Measurements from ENCODE around the gene KRT24.

KRT24 gene

DNA sequence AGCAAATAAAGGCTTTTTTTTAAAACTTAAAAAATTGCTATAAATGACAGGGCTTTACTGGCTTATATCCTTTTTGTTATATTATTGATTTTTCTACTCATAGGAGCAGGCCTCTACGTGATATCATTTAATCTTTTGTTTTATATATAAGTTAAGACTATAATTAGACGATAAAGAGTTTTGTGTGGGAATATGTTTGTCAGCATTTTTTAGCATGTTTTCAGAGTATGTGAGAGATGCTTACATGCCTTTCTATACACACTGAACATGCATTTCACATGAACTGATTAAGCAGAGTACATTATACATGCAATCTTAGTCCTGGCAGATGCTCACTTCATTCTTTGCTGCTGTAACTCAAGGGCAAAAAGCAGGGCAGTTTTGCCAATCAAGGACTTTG is 30.9 kb downstream of the KRT24 start:
- Histone ChIP-seq H3K36me3 (ENCODE audit: control insufficient read depth in 1 of 2, insufficient read depth in 2 of 2, low read length in 2 of 2) (no peaks in the 10 kb centered on the region), H3K4me1 (ENCODE audit: control insufficient read depth in 1 of 2, insufficient read depth in 2 of 2, low read length in 2 of 2) (no peaks in the 10 kb centered on the region), H3K9ac (ENCODE audit: low read depth in 1 of 2, low read length in 2 of 2) (no peak overlapping the region), H3K27ac (ENCODE audit: low read depth, low read length) (no peak overlapping the region), H3K27me3 (ENCODE audit: control insufficient read depth in 1 of 2, insufficient read depth in 2 of 2, low read length in 2 of 2) (peaks cover 0 to 4% of the 10 kb centered on the region in 2 donors), H3K4me3 (ENCODE audit: low read depth in 1 of 2, low read length in 2 of 2) (no peak overlapping the region), H3K9me3 (ENCODE audit: control insufficient read depth in 1 of 2, low read length in 2 of 2) (no peaks in the 10 kb centered on the region)

DNA sequence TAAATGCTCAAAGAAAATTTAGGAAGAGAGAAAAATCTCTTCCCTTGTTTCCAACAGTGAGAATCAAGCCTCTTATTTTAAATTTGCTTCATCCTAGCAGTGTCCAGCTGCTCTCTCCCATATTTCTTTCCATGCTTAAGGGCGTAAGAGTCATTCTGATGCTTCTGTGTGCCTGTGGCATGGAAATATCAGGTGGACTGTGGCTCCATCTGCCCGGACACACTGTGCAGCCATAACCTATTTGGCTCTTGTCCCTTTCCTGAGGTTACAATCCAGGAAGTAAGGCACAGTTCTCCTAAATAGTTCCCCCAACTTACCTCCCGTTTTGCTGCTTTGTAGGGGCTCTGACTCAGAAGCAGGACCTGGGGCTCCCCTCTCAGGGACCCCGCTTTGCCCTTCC is 32.3 kb downstream of the KRT24 start:
- Histone ChIP-seq H3K9me3 (ENCODE audit: control insufficient read depth in 1 of 2, low read length in 2 of 2) (no peaks in the 10 kb centered on the region), H3K27ac (ENCODE audit: low read depth, low read length) (no peak overlapping the region), H3K4me1 (ENCODE audit: control insufficient read depth in 1 of 2, insufficient read depth in 2 of 2, low read length in 2 of 2) (peaks cover under 1 to 5% of the 10 kb centered on the region in 2 donors), H3K4me3 (ENCODE audit: low read depth in 1 of 2, low read length in 2 of 2) (no peak overlapping the region), H3K36me3 (ENCODE audit: control insufficient read depth in 1 of 2, insufficient read depth in 2 of 2, low read length in 2 of 2) (no peaks in the 10 kb centered on the region), H3K27me3 (ENCODE audit: control insufficient read depth in 1 of 2, insufficient read depth in 2 of 2, low read length in 2 of 2) (no peaks in the 10 kb centered on the region), H3K9ac (ENCODE audit: low read depth in 1 of 2, low read length in 2 of 2) (no peak overlapping the region)

DNA sequence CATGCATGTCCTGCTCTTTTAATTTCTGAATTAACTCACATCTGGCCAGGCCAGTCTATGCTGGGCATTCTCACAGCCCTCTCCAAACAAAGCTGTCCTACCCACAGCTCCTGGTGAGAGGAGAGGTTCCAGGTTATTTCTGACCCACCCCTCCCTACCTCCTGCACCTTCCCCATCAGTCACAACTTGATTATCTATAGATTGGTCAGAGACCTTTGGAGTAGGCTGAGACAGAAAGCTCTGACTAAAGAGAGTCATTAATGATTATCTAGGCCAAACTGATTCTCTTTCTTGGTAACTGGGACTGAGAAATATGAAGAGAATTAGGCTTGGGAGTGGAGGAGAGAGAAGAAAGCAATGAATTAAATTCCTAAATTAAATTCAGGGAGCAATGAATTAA is 37.2 kb downstream of the KRT24 start:
- no peaks in the 10 kb centered on the region for H3K36me3 ChIP-seq (ENCODE audit: control insufficient read depth in 1 of 2, insufficient read depth in 2 of 2, low read length in 2 of 2)
- no peak overlapping the region for H3K27ac ChIP-seq (ENCODE audit: low read depth, low read length)
- no peaks in the 10 kb centered on the region for H3K9me3 ChIP-seq (ENCODE audit: control insufficient read depth in 1 of 2, low read length in 2 of 2)
- H3K4me1 ChIP-seq (ENCODE audit: control insufficient read depth in 1 of 2, insufficient read depth in 2 of 2, low read length in 2 of 2): peaks cover 12 to 16% of the 10 kb centered on the region in 2 donors
- H3K4me3 ChIP-seq (ENCODE audit: low read depth in 1 of 2, low read length in 2 of 2): no peak overlapping the region
- peaks cover 0 to 5% of the 10 kb centered on the region in 2 donors for H3K27me3 ChIP-seq (ENCODE audit: control insufficient read depth in 1 of 2, insufficient read depth in 2 of 2, low read length in 2 of 2)
- no peak overlapping the region for H3K9ac ChIP-seq (ENCODE audit: low read depth in 1 of 2, low read length in 2 of 2)

DNA sequence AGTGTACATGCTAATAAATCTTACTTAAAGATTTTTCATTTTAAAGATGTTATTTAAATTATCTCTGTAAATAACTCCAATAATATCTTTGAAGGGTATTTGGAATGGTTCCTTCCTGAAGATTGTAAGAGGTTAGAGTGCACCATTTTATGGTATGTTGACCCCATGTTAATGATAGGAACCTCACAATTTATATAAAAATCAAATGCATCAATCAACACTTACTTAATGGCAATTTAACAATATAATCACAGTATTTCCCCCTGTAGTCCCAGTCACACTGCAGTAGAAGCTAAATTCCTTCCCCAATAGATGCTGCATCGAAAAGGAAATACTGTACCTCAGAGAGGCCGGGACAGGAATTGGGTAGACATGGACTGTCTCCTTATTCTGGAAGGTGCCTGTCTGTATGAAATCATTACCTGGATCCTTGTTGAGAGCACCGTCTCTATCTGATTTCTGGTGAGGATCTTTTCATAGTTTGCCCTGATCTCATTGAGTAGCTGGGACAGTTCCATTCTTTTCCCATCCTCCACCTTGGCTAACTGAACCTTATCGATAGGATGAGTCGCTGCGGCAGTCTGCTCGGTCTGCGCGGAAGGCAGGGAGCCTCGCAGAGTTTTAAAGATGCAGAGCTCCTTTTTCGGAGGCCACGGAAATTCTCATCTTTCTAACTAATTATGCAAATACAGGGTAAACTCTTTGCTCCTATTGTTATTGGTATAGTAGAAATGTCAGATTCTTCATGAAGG is 38.8 kb downstream of the KRT24 start, which contains the start of gene KRT222:
Gene KRT222 (minus strand): TSS at position 596 of the 752 bp plus-strand sequence. CDS start 78 bp downstream, at position 518.
- no peak within 1 kb of the TSS for H3K27ac ChIP-seq (ENCODE audit: low read depth, low read length)
- H3K27me3 ChIP-seq (ENCODE audit: control insufficient read depth in 1 of 2, insufficient read depth in 2 of 2, low read length in 2 of 2): peaks cover 0 to 5% of the 10 kb centered on the region in 2 donors
- H3K9ac ChIP-seq (ENCODE audit: low read depth in 1 of 2, low read length in 2 of 2): peak within 1 kb of the TSS in 1 of 2 donors; percentile 53
- no peaks in the 10 kb centered on the region for H3K36me3 ChIP-seq (ENCODE audit: control insufficient read depth in 1 of 2, insufficient read depth in 2 of 2, low read length in 2 of 2)
- H3K4me3 ChIP-seq (ENCODE audit: low read depth in 1 of 2, low read length in 2 of 2): peak within 1 kb of the TSS; percentile 51 to 56
- H3K4me1 ChIP-seq (ENCODE audit: control insufficient read depth in 1 of 2, insufficient read depth in 2 of 2, low read length in 2 of 2): peaks cover 12 to 16% of the 10 kb centered on the region in 2 donors
- H3K9me3 ChIP-seq (ENCODE audit: control insufficient read depth in 1 of 2, low read length in 2 of 2): no peaks in the 10 kb centered on the region

DNA sequence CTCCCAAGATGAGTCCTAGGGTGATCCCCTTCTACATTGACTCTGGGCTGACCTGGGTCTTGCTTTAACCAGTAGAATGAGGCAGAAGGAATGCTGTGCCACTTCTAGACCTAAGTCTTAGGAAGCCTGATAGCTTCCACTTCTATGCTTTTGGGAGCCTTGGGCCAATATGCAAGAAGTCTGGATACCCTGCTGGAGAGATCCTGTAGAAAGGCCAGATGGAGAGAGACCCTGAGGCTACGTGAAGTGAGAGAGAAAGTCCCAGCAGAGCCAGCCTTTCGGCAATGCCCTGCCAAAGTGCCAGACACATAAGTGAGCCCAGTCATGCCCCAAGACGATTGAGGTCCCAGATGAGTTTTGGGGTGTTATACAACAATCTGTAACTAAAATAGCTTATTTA is 40.3 kb downstream of the KRT24 start:
- no peak overlapping the region for H3K4me3 ChIP-seq (ENCODE audit: low read depth in 1 of 2, low read length in 2 of 2)
- H3K4me1 ChIP-seq (ENCODE audit: control insufficient read depth in 1 of 2, insufficient read depth in 2 of 2, low read length in 2 of 2): peaks cover 12 to 16% of the 10 kb centered on the region in 2 donors
- no peaks in the 10 kb centered on the region for H3K9me3 ChIP-seq (ENCODE audit: control insufficient read depth in 1 of 2, low read length in 2 of 2)
- no peak overlapping the region for H3K9ac ChIP-seq (ENCODE audit: low read depth in 1 of 2, low read length in 2 of 2)
- H3K27ac ChIP-seq (ENCODE audit: low read depth, low read length): no peak overlapping the region
- no peaks in the 10 kb centered on the region for H3K36me3 ChIP-seq (ENCODE audit: control insufficient read depth in 1 of 2, insufficient read depth in 2 of 2, low read length in 2 of 2)
- peaks cover 0 to 5% of the 10 kb centered on the region in 2 donors for H3K27me3 ChIP-seq (ENCODE audit: control insufficient read depth in 1 of 2, insufficient read depth in 2 of 2, low read length in 2 of 2)

DNA sequence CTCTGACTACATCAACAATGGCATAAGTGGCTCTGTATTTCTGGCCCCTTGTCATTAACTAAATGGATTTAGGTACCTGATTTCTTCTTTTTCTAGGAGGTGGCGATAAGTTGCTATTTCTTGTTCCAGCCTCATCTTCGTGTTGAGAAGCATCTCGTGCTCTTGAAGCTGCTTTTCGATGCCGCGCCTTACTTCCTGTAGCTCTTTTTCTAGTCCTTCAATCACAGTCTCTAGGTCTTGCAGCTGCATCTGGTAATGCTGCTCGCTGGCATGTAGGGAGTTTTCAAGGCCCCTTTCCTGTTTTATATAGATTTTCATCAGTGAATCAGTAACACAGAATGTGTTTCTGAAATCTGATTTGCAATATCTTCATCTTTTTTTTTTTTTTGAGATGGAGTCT is 43.6 kb downstream of the KRT24 start:
- peaks cover 4 to 5% of the 10 kb centered on the region in 2 donors for H3K4me1 ChIP-seq (ENCODE audit: control insufficient read depth in 1 of 2, insufficient read depth in 2 of 2, low read length in 2 of 2)
- H3K9ac ChIP-seq (ENCODE audit: low read depth in 1 of 2, low read length in 2 of 2): no peak overlapping the region
- H3K9me3 ChIP-seq (ENCODE audit: control insufficient read depth in 1 of 2, low read length in 2 of 2): no peaks in the 10 kb centered on the region
- H3K27ac ChIP-seq (ENCODE audit: low read depth, low read length): no peak overlapping the region
- peaks cover 0 to 4% of the 10 kb centered on the region in 2 donors for H3K27me3 ChIP-seq (ENCODE audit: control insufficient read depth in 1 of 2, insufficient read depth in 2 of 2, low read length in 2 of 2)
- H3K4me3 ChIP-seq (ENCODE audit: low read depth in 1 of 2, low read length in 2 of 2): no peak overlapping the region
- H3K36me3 ChIP-seq (ENCODE audit: control insufficient read depth in 1 of 2, insufficient read depth in 2 of 2, low read length in 2 of 2): no peaks in the 10 kb centered on the region

DNA sequence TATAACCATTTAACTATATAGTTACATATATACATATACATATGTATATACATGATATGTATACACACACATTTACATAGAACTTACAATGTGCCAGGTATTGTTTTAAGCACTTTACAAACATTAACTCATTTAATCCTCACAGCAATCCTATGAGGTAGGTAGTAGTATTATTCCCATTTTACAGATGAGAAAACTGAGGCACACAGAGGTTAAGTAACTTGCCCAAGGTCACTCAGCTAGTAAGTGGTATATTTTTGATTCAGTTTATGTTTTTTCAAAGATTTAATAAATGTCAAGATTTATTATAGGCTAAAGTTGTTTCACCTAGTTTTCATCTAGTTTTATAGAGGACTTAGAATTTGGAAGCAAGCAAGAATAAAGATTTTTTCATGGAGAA is 45.2 kb downstream of the KRT24 start:
- Histone ChIP-seq H3K27ac (ENCODE audit: low read depth, low read length) (no peak overlapping the region), H3K36me3 (ENCODE audit: control insufficient read depth in 1 of 2, insufficient read depth in 2 of 2, low read length in 2 of 2) (no peaks in the 10 kb centered on the region), H3K27me3 (ENCODE audit: control insufficient read depth in 1 of 2, insufficient read depth in 2 of 2, low read length in 2 of 2) (no peaks in the 10 kb centered on the region), H3K4me3 (ENCODE audit: low read depth in 1 of 2, low read length in 2 of 2) (no peak overlapping the region), H3K4me1 (ENCODE audit: control insufficient read depth in 1 of 2, insufficient read depth in 2 of 2, low read length in 2 of 2) (no peaks in the 10 kb centered on the region), H3K9ac (ENCODE audit: low read depth in 1 of 2, low read length in 2 of 2) (no peak overlapping the region), H3K9me3 (ENCODE audit: control insufficient read depth in 1 of 2, low read length in 2 of 2) (no peaks in the 10 kb centered on the region)

DNA sequence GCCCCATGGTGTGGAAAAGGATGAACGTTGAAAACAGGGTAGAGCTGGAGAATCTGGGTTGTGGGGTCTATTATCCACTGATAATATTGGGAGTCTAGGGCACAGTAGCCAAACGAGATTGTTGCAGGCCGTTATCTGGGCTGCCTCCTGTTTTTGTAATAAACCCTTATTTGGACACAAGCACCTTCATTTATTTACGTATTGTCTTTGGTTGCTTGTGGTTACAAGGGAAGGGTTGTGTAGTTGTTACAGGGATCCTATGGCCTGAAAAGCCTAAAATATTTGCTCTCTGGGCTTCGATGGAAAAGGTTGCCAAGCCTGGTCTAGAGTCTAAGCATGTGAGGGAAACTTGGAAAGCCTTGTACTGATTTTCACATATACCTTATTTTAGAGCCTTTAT is 51.6 kb downstream of the KRT24 start:
- Histone ChIP-seq H3K4me3 (ENCODE audit: low read depth in 1 of 2, low read length in 2 of 2) (no peak overlapping the region), H3K36me3 (ENCODE audit: control insufficient read depth in 1 of 2, insufficient read depth in 2 of 2, low read length in 2 of 2) (no peaks in the 10 kb centered on the region), H3K27me3 (ENCODE audit: control insufficient read depth in 1 of 2, insufficient read depth in 2 of 2, low read length in 2 of 2) (no peaks in the 10 kb centered on the region), H3K4me1 (ENCODE audit: control insufficient read depth in 1 of 2, insufficient read depth in 2 of 2, low read length in 2 of 2) (peaks cover 7 to 8% of the 10 kb centered on the region in 2 donors), H3K9me3 (ENCODE audit: control insufficient read depth in 1 of 2, low read length in 2 of 2) (no peaks in the 10 kb centered on the region), H3K27ac (ENCODE audit: low read depth, low read length) (no peak overlapping the region), H3K9ac (ENCODE audit: low read depth in 1 of 2, low read length in 2 of 2) (no peak overlapping the region)

DNA sequence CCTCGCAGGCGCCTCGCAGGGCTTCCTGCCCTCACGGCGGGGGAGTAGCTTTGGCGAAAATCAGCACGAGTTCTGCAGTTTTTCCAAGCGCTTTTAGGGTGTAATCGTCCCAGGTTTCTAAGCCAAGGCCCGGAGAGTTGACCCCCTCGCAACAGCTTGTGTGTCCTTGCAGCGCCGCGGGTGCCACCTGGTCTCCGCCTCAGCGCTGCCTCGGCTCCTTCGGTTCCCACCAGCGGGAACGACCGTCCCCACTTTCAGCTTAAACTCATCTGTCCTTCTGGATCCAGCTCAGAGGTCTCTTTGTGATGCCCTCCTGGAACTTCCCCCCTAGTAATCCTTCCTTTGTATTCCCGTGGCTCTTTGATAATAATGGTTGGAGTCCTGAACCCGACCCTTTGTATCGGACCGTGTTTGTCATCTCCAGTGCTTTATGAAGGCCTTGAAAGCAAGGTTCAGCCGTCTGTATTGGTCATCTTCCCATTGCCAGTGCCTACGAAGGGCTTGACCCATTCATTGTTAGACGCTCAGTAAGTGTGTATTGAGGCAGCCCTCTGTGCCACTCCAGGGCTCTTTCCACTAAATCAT is 55.1 kb downstream of the KRT24 start:
- Histone ChIP-seq H3K9me3 (ENCODE audit: control insufficient read depth in 1 of 2, low read length in 2 of 2) (no peaks in the 10 kb centered on the region), H3K27ac (ENCODE audit: low read depth, low read length) (peak overlapping the region; percentile 99), H3K4me1 (ENCODE audit: control insufficient read depth in 1 of 2, insufficient read depth in 2 of 2, low read length in 2 of 2) (peaks cover 23% of the 10 kb centered on the region in 2 donors), H3K36me3 (ENCODE audit: control insufficient read depth in 1 of 2, insufficient read depth in 2 of 2, low read length in 2 of 2) (peaks cover 0 to 4% of the 10 kb centered on the region in 2 donors), H3K27me3 (ENCODE audit: control insufficient read depth in 1 of 2, insufficient read depth in 2 of 2, low read length in 2 of 2) (no peaks in the 10 kb centered on the region), H3K9ac (ENCODE audit: low read depth in 1 of 2, low read length in 2 of 2) (peak overlapping the region; percentile 98 to 99), H3K4me3 (ENCODE audit: low read depth in 1 of 2, low read length in 2 of 2) (peak overlapping the region; percentile 94 to 99)
